CD14-positive monocyte (primary cell): Measurements from ENCODE around the gene MCM10. TPM values are rescaled to one million over a fixed set of nuclear protein-coding genes. Genes with fewer than 3 reads are reported as not detected.

ENCODE experiments used
- DNase-seq, 3 donors: peaks; one replicate each; pipeline ENCODE4 v3.0.0-alpha.2; 2011 to 2022
- H2AFZ ChIP-seq: 2 replicates; pipeline ENCODE4 v1.6.0; 2012; ENCODE audit warnings: mild to moderate bottlenecking, low read depth, low read length, inconsistent platforms; ENCODE audit not compliant: insufficient read depth, poor library complexity, severe bottlenecking
- H3K27ac ChIP-seq, 2 donors: 1 replicate in 1 of 2; 2 replicates in 1 of 2; pipeline ENCODE4 v1.5.1; 2012 to 2013; ENCODE audit warnings: low read length in 2 of 2, control low read depth in 1 of 2, inconsistent platforms in 1 of 2, low read depth in 1 of 2, mild to moderate bottlenecking in 1 of 2
- H3K27me3 ChIP-seq, 2 donors: one replicate each; pipeline versions ENCODE4 v1.6.0 to v1.6.1; 2011 to 2013; ENCODE audit warnings: low read length in 2 of 2; ENCODE audit not compliant: control insufficient read depth in 2 of 2, insufficient read depth in 2 of 2
- H3K36me3 ChIP-seq, 2 donors: replicated peaks in 1 of 2; 1 replicate in 1 of 2; 2 replicates in 1 of 2; pipeline versions ENCODE4 v1.5.1 to v1.6.1; 2012 to 2013; ENCODE audit warnings: low read length in 2 of 2, control low read depth in 1 of 2, inconsistent platforms in 1 of 2, mild to moderate bottlenecking in 1 of 2; ENCODE audit not compliant: insufficient read depth in 2 of 2, control insufficient read depth in 1 of 2
- H3K4me1 ChIP-seq, 2 donors: 1 replicate in 1 of 2; 2 replicates in 1 of 2; pipeline versions ENCODE4 v1.5.1 to v1.6.1; 2012 to 2013; ENCODE audit warnings: low read length in 2 of 2, control low read depth in 1 of 2, inconsistent platforms in 1 of 2, mild to moderate bottlenecking in 1 of 2, moderate library complexity in 1 of 2; ENCODE audit not compliant: insufficient read depth in 2 of 2, control insufficient read depth in 1 of 2
- H3K4me2 ChIP-seq: replicated peaks from 2 replicates; pipeline ENCODE3; 2012; ENCODE audit warnings: low read length, moderate library complexity, mild to moderate bottlenecking; ENCODE audit not compliant: poor library complexity, severe bottlenecking; ENCODE audit errors: extremely low read depth
- H3K4me3 ChIP-seq, 3 experiments: fragments of 200-600 bp in 1 of 3; sonication (generic) in 1 of 3; replicated peaks in 1 of 3; 1 replicate in 2 of 3; 2 replicates in 1 of 3; pipeline ENCODE4 v1.5.1; 2011 to 2013; ENCODE audit warnings: low read length in 3 of 3, mild to moderate bottlenecking in 3 of 3, control low read depth in 2 of 3, low read depth in 2 of 3, inconsistent platforms in 1 of 3, moderate library complexity in 1 of 3
- H3K79me2 ChIP-seq: 2 replicates; pipeline ENCODE4 v1.6.0; 2012; ENCODE audit warnings: mild to moderate bottlenecking, control low read depth, inconsistent platforms, low read length, moderate library complexity; ENCODE audit not compliant: insufficient read depth
- H3K9ac ChIP-seq: 2 replicates; pipeline ENCODE4 v1.6.0; 2017; ENCODE audit warnings: low read length, mild to moderate bottlenecking; ENCODE audit not compliant: insufficient read depth, poor library complexity, severe bottlenecking
- H3K9me3 ChIP-seq, 2 donors: replicated peaks in 1 of 2; 1 replicate in 1 of 2; 2 replicates in 1 of 2; pipeline versions ENCODE4 v1.5.1 to v1.6.1; 2012 to 2013; ENCODE audit warnings: low read length in 2 of 2, control low read depth in 1 of 2; ENCODE audit not compliant: control insufficient read depth in 1 of 2, insufficient read depth in 1 of 2
- H4K20me1 ChIP-seq: 2 replicates; pipeline ENCODE4 v1.6.0; 2012; ENCODE audit warnings: mild to moderate bottlenecking, low read length, control low read depth, moderate library complexity; ENCODE audit not compliant: insufficient read depth
- H3K27ac Mint-ChIP-seq, 7 donors: one replicate each; pipeline ENCODE4 v1.8.0; 2020; ENCODE audit warnings: mild to moderate bottlenecking in 7 of 7, mixed read lengths in 7 of 7, moderate library complexity in 6 of 7, inconsistent platforms in 2 of 7
- H3K27me3 Mint-ChIP-seq, 3 donors: one replicate each; pipeline ENCODE4 v1.8.0; 2021 to 2022; ENCODE audit warnings: low read depth in 3 of 3, mild to moderate bottlenecking in 3 of 3, mixed read lengths in 3 of 3, moderate library complexity in 3 of 3, inconsistent platforms in 1 of 3
- H3K36me3 Mint-ChIP-seq, 2 donors: one replicate each; pipeline ENCODE4 v1.8.0; 2020; ENCODE audit warnings: mixed read lengths in 2 of 2, inconsistent platforms in 1 of 2, mild to moderate bottlenecking in 1 of 2
- H3K4me1 Mint-ChIP-seq: one replicate; pipeline ENCODE4 v1.8.0; 2020; ENCODE audit warnings: mild to moderate bottlenecking, mixed read lengths
- H3K4me3 Mint-ChIP-seq, 2 donors: one replicate each; pipeline ENCODE4 v1.8.0; 2020; ENCODE audit warnings: mild to moderate bottlenecking in 2 of 2, mixed read lengths in 2 of 2, moderate library complexity in 1 of 2
- H3K9me3 Mint-ChIP-seq, 7 donors: one replicate each; pipeline ENCODE4 v1.8.0; 2020 to 2022; ENCODE audit warnings: mixed read lengths in 7 of 7, mild to moderate bottlenecking in 6 of 7, moderate library complexity in 6 of 7, inconsistent platforms in 2 of 7
- WGBS: methylation state at CpG from one replicate; pipeline ENCODE4 v1.1.5; 2013; ENCODE audit warnings: missing lambda C conversion rate; ENCODE audit not compliant: insufficient coverage; 5-methylcytosine and 5-hydroxymethylcytosine counted together
- intact Hi-C, 2 donors: fragments of 100-400 bp; cut with micrococcal nuclease; formaldehyde crosslinking; loops; one replicate each; pipeline versions ENCODE4 v1.15.0 to v1.15.1; 2023
- polyA plus RNA-seq, 3 donors: library from polyadenylated mRNA; depleted of rRNA in 1 of 3; unstranded in 2 of 3; stranded (reverse) in 1 of 3; fragments of 300-500 nt in 2 of 3; fragments of >200 nt in 1 of 3; fragmentation: Illumina TruSeq in 2 of 3; gene quantifications; 1 replicate in 2 of 3; 2 replicates in 1 of 3; pipeline ENCODE4 v1.2.3, GENCODE V29; 2012 to 2021
- TF ChIP-seq, protein P1 (sequence below): fragments of 200-600 bp; IDR thresholded peaks from one replicate; pipeline ENCODE4 v1.8.0; 2022; ENCODE audit warnings: antibody characterized with exemption, mild to moderate bottlenecking

MCM10 gene
- polyA plus RNA-seq, 3 donors = not detected

DNA sequence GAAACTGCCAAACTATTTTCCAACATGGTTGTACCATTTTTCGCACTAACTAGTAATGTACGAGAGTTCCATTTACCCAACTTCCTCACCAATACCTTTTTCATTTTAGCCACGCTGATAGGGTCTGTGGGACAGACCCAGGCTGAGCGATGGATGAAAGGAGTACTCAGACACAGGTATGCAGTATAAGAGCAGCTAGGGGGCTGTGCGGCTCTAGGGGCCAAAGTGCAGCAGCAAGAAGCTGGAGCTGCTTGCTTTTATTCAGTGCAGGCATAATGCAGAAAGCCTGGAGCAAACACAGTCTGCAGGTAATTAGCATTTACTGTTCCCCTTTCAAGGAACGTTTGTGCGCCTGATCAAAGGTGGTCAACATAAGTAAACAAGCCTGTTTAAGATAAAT, 51.8 kb downstream of the MCM10 start:
- Histone ChIP-seq H4K20me1 (no peaks in the 10 kb centered on the region), H3K27ac (no peak overlapping the region), H3K4me2 (no peak overlapping the region), H3K4me3 (no peak overlapping the region), H3K9ac (no peak overlapping the region), H3K27me3 (no peaks in the 10 kb centered on the region), H2AFZ (no peak overlapping the region), H3K36me3 (peaks cover 4 to 13% of the 10 kb centered on the region in 2 donors), H3K79me2 (no peaks in the 10 kb centered on the region), H3K9me3 (no peaks in the 10 kb centered on the region), H3K4me1 (no peaks in the 10 kb centered on the region)
- Mint-ChIP-seq H3K4me3 (no peak overlapping the region), H3K27ac (no peak overlapping the region), H3K36me3 (peaks cover 14 to 29% of the 10 kb centered on the region in 2 donors), H3K4me1 (no peaks in the 10 kb centered on the region), H3K27me3 (no peaks in the 10 kb centered on the region), H3K9me3 (peaks cover 0 to 6% (median 1%) of the 10 kb centered on the region in 7 donors)
- no peak for DNase-seq
- TF ChIP-seq, protein P1, sequence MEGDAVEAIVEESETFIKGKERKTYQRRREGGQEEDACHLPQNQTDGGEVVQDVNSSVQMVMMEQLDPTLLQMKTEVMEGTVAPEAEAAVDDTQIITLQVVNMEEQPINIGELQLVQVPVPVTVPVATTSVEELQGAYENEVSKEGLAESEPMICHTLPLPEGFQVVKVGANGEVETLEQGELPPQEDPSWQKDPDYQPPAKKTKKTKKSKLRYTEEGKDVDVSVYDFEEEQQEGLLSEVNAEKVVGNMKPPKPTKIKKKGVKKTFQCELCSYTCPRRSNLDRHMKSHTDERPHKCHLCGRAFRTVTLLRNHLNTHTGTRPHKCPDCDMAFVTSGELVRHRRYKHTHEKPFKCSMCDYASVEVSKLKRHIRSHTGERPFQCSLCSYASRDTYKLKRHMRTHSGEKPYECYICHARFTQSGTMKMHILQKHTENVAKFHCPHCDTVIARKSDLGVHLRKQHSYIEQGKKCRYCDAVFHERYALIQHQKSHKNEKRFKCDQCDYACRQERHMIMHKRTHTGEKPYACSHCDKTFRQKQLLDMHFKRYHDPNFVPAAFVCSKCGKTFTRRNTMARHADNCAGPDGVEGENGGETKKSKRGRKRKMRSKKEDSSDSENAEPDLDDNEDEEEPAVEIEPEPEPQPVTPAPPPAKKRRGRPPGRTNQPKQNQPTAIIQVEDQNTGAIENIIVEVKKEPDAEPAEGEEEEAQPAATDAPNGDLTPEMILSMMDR = no peak
- 93% methylated on average over 4 of the region's 7 CpGs for WGBS
- intact Hi-C loops = no loop called here

DNA sequence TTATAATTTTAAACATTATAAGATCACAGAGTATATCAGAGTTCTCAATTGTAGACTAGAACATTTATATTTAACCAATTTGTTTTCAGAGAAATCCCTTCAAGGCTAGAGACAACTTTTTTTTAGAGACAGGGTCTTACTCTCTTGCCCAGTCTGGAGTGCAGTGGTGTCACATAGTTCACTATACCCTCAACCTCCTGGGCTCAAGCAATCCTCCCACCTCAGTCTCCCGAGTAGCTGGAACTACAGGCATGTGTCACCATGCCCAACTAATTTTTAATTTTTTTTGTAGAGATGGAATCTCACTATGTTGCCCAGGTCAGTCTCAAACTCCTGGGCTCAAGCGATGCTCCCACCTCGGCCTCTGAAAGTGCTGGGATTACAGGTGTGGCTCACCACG, 57.5 kb downstream of the MCM10 start:
- no peak overlapping the region for H3K9ac ChIP-seq
- Mint-ChIP-seq H3K4me3 (no peak overlapping the region), H3K27me3 (peaks cover 0 to 1% (median 1%) of the 10 kb centered on the region in 3 donors), H3K36me3 (no peaks in the 10 kb centered on the region), H3K9me3 (peaks cover 0 to 7% (median 1%) of the 10 kb centered on the region in 7 donors), H3K27ac (no peak overlapping the region), H3K4me1 (no peaks in the 10 kb centered on the region)
- DNase-seq = no peak
- H3K4me2 ChIP-seq = no peak overlapping the region
- no peaks in the 10 kb centered on the region for H3K4me1 ChIP-seq
- H3K9me3 ChIP-seq = no peaks in the 10 kb centered on the region
- H3K79me2 ChIP-seq = no peaks in the 10 kb centered on the region
- no peaks in the 10 kb centered on the region for H4K20me1 ChIP-seq
- TF ChIP-seq, protein P1 = no peak
- no peak overlapping the region for H3K27ac ChIP-seq
- intact Hi-C loops = no loop called here
- no peak overlapping the region for H2AFZ ChIP-seq
- H3K27me3 ChIP-seq = no peaks in the 10 kb centered on the region
- H3K36me3 ChIP-seq = no peaks in the 10 kb centered on the region
- WGBS = no CpG with 5 or more reads among the region's 4 CpGs
- no peak overlapping the region for H3K4me3 ChIP-seq
